CD4-positive, alpha-beta T cell treated with Interleukin-4 for 4 hours (primary cell): Measurements from ENCODE around the gene DPYD.

Experiments used
- DNase-seq: peaks from one replicate; pipeline ENCODE4 v3.0.0-alpha.2; 2020

Gene DPYD

DNA sequence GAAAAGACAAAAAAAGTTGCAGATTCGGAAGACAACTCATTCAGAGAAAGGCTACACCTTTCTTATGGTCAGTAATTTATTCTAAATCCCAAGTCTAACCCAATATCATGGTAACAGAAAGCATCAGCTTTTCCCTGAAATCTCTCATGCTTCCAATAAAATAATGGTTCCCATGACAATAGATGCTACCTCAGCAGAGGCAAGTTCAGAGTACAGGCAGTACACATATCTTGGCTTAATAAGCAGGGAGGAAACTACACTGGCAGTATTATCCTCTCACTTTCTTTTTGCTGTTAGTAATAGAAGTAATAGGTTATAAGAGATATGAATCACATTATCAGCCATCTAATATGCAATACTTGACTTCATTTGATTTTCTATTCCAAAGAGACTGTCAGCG lies 137.1 kb downstream of the DPYD start:
- no peak for DNase-seq

DNA sequence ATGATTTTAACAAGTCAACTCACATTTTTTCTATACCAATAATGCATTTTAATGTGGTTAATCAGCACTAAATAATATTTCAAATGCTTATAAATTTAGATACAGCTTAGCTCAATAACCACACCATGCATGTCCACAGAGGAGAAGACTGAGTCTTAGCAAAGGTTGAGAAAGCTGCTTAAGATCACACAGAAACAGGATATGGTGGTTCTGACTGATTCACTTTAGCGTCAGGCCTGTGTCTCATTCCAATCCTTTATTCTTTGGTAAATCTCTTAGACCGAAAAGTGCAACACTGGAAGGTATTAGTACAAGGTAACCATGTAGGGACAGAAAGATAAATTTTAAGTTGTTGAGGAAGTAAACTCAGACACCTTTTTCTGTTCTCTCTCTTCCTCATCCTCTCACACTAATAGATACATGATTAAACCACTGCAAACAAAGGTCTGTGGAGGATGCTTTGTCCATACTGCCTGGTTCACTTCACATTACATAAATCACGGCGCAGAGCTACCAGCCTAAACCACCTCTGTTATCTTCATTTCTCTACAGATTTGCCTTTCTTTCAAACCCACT lies 139.0 kb downstream of the DPYD start:
- DNase-seq: no peak

DNA sequence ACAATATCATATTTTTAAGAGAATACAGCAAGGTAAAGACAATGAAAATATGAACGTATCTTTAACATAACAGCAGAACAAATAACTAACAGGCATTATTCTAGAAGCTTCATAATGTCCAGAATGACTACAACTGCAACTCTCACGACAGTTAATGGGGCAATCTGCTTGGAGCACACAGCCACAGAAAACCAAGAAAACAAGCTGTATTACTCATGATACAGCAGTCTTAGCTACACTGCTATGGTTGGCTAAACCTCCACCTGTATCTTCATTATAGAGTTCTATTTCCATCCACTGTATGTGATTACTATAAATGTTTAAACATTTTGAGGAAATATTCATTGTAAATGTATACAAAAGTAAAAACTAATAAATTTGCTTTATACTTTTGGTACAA lies 139.9 kb downstream of the DPYD start:
- no peak for DNase-seq

DNA sequence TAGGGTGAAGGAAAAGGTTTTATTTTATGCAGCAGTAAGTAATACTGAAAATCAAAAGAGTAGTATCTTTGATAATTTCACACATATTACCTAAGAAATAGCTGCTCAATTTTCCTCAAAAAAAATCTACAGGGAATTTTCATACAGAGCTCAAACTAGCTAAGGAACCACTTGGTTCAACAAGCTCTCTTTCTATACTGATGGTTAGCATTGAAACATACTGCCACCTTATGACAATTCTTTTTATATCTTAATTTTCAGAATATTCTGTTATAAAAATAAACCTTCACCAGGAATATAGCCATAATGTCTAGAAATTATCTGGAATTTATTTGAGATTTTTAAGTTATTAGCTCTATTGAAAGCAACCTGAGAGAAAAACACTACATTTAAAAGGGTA lies 142.1 kb downstream of the DPYD start:
- no peak for DNase-seq

DNA sequence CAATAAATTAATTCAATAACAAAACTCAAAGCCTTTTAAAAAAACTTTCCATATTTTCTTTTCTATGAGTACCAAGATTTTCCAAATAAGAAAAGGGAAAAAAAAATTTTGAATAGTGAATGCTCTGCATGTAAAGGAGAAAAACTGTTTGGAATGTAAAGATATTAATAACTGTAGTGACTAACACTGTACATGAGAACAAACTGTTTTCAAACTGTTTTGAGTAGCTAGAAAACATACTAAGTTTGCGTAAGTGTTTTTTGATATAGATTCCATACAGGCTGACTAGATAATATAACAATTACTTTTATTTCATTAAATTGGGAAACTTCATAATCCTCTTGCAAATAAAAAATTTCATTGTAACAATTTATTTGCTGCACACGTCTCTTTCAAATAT lies 150.5 kb downstream of the DPYD start:
- DNase-seq: no peak

DNA sequence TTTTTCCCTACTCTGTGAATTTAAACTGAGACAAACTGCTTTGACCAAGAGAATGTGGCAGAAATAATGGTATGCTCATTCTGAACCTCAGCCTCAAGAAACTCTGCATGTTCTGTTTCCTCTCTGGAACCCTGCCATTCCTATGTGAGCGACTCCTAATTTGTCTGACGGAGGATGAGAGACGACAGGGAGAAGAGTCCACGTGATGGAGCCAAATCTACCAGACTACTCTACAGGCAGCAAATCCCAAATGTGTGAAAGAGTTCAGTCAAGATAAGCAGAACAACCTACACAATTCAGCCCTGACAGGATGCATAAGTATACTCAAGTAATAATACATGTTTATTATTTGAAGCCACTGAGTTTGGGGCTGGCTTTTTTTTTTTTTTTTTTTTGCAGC lies 153.5 kb downstream of the DPYD start:
- no peak for DNase-seq

DNA sequence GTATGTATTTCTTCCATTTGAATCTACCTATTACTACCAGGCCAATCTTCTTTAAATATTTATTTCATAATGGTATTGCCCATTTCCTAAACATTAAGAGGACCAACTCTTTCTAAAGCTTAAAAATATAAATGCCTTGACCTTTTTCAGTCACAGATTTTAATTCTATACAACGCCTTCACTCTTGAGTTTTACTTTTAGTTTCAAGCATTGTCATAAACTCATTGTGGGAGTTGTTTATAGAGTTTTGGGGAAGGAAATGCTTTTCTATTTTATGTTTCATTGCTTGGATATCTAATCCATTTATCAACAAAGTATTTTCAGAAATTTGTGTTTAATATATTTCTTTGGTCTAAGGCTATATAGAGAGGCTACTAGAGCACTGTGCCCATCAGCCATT lies 155.8 kb downstream of the DPYD start:
- no peak for DNase-seq

DNA sequence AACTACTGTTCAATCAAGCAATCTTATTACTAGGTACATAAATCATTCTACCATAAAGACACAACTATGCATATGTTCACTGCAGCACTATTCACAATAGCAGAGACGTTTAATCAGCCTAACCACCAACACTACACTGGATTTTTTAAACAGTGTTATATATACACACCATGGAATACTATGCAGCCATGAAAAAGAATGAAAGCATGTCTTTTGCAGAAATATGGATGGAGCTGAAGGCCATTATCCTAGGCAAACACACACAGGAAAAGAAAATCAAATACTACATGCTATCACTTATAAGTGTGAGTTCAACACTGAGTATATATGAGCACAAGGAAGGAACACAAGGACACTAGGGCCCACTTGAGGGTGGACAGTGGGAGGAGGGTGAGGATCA lies 159.2 kb downstream of the DPYD start:
- no peak for DNase-seq

DNA sequence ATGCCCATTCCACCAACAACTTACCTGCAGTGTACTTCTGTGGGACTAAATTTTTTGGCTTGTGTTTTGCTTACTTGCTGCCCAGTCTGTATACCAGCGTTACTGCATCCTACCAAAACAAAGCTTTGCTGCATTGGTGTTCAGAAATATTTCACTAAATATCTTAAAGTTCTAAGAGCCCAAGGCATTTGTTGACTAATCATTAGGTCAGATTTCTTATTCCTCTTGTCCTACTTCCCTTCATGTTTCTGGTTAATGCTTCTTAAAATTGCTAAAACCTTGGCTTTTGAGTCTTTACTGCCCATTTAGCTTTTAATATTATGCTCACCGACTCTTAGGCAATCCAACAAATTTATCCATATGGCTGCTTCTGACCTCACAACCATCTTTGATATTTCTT lies 161.8 kb downstream of the DPYD start:
- DNase-seq: no peak

DNA sequence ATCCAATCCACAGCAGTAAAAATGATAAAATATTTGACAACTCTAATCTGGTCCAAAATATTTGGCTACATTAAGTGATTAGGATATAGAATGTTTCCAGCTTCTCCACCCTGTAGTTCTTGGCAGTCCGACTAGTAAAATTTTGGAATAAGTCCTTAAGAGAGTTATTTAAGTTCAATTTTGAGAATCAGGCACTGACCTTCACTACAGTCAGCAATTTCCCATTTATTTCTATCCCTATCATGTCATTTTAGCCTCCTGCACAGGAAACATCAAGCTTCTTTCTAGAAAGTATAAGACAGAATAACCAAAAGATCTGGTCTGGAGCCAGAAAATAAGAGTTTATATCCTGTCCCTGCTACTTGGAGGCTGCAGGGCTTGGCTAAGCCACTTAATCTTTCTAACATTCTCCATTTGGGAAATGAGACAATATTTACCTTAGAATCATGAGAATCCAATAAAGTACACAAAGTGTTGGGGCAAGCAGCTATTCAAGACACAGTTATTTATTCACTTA lies 162.2 kb downstream of the DPYD start:
- DNase-seq: no peak

DNA sequence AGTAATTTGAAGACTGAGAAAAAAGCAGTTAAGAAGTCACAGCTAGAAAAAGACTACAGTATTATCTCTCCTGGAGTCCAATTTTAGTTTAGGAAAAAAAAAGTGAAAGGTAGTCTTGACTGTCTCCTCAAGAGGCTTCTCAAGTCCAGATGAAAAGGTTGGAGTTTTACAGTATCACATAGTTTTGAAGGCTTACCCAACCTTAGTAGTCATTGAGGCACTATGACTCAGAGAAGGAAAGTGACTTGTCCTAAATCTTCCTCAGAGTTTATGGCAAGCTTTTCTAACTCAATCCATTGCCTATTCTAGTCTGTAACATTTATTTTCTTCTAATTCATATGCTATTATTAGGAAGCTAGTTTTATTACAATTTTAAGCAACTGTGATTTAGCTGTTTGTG lies 174.9 kb downstream of the DPYD start:
- DNase-seq: no peak

DNA sequence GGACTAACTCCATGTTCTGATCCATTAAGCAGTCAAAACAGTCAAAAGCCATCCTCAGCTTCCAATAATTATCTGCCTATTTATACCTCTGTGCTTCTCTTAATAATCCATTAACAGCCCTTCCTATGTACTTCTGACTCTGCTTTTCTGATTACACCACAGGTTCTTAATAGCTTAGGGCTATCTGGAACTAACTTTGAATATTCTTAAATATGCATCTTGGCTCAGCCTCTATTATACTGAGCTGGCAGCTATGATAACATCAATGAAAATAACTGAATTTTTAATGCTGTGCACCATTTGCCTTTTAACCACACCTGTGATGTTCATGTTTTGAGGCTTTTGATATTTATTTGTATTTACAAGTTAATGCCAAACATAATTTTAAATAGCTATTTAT lies 175.9 kb downstream of the DPYD start:
- DNase-seq: no peak

DNA sequence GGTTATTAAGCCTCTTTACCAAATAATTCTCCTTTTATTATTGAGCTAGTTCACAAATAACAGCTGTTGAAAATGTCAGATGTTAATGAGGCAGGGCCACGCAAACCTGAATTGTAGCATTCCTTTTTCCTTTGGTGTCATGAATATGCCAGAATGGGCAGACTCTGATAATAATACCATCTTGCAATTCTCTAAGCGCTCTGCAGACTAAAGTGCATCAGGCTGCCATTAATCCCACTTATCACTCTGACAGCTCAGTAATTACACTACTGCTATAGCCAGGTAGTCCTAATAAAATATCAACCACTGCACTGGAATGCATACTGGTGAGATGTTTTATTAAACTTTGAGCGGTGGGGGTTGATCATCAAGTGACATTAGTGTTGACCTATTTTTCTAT lies 177.7 kb downstream of the DPYD start:
- DNase-seq: no peak

DNA sequence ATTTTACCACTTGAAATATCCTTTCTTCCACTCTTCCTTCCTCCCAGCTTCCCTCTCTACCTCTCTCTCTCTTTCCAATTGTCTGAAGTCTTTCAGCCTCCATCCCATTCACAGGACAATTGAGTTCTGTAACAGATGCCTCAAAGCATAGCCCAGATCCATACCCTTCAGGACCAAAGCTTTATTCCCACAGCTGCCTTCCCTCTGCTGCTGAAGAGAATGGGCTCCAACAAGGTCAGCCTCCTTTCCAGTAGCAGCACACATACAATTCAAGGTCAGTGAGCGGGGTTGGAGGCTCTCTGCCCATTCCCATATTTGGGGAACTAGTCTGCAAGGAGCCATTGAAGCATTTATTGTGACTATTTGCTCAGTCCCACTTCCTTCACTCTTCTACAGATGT lies 179.9 kb downstream of the DPYD start:
- DNase-seq: no peak

DNA sequence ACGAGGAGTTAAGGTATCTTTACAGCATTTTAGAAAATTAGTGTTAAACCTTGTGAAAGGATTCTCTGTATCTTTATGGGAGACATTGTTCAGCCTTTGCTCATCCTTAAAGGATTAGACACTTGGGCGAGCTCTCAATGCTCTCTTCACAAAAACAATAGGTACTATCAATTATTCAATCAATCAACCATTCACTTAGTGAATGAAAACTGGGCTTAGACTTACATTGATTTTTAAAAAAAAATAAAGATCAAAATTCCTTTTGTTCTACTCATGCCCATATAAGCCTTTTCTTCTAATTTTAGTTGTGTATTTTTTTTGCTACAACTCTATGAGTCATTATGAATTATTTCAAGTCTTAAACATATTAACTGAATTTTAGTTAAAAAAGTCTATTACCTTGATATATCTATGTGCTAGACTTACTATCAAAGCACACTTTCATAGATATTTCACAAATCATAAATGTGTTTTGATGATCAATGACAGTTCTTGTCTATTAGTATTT lies 181.2 kb downstream of the DPYD start:
- no peak for DNase-seq

DNA sequence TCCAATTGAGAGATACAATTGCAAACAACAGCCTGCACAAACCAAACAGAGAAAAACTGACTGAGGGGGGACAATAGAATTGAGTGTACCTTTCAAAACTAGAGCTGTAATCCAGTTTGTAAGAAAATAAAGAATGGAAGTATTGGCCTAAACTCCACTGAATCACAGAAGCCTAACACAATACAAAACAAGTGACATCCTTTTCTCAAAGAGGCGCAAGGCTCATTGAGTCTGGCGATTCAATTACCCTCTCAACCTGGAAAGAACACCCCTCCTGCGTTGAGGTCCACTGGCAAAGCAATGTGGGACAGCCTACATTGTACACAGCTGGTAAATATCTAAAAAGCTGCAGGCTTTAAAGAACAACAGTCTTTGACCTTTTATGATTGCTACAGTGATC lies 182.6 kb downstream of the DPYD start:
- DNase-seq: no peak

DNA sequence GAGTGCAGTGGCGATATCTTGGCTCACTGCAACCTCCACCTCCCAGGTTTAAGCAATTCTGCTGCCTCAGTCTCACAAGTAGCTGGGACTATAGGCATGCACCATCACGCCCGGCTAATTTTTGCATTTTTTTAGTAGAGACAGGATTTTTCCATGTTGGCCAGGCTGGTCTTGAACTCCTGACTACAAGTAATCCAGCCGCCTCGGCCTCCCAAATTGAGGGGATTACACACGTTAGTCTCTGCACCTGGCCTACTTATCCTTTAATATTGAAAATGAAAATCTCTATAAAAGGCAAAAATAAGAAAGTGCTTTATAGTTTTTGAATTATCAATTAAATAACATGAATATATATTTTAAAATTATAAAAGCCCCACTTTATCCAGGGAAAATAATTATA lies 190.6 kb downstream of the DPYD start:
- DNase-seq: no peak

DNA sequence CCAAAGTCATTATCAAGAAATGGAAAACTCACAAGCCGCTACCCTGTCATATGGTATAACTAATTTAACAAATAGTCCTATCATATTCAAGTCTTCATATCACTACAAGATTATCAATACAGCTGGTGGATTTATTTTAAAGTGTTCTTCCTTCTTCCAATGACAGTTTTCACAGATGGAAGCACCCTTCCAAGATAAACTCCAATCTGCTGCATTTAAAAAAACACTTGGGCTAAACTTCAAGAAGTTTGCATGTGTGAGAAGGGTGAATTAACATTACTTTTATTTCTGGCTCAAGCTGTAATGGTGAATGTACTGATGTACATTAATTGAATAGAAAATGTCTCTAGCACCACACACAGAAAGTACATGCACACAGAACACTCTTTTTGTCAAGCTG lies 192.4 kb downstream of the DPYD start:
- no peak for DNase-seq

DNA sequence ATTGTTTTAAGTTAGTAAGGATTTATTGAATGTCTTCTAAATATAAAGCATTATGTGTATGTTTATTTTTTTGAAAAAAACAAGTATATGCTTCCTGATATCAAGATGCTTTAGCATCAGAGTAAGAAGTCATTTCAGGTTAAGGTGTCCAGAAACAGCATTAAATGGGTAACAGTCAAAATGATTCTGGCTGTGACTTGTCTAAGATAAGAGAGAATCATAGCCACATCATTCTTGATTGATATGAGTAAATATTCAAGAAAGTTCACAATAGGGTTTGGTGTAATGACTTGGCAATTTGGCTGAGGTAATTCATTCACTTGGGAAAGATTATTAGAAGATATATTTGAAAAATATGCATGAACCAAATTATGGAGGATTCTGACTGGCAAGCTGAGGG lies 193.8 kb downstream of the DPYD start:
- DNase-seq: no peak

DNA sequence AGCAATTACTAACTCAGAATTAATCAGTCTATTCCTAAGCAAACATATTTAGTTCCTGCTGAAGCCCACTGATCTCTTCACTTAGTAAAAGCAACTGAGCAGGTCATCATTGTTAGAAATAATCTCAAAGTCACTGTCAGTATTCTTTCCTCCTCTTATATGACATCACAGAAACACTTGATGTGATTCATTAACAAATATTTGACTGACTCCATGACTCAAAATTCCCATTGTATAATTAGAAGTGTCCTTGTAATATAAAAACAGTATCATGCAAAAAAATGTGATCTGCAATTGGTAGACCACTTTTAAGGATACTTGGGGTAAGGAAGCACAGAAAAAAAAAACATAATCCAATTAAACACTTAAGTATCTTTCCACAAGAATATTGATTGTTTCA lies 194.4 kb downstream of the DPYD start:
- DNase-seq: no peak

DNA sequence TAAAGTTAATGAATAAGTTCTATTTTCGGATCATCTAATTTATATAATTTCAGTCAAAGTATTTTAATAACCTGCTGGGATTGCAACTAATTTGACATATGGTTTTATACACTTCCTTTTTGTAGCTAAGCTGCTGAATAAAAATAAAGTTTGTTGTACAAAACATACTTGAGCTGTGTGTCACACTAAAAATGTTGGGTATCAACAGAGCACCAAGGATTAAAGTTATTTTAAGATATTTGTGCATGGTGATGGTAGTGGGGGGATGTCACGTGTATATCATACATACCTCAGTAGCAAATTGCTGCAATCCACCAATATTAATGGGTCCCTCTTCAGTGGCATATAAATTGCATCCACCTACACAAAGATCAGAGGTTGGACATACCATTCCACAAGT lies 199.6 kb downstream of the DPYD start:
- no peak for DNase-seq

DNA sequence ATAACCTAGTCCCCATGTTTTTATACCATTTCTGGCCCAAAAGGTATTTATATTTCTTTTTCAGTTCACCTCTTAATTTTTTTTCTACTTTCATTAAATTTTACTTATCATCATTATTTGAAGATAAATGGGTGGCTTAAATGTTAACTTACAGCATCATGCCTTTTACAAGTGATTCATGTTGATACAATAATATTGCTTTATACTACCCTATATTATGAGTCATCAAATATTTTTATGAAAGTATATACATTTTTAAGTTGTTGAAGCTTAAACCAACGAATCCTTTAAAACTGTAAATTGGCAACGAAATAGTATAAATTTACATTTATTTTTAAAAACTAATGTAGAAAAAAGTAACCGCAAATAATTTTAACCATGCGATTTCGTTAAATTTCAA lies 207.9 kb downstream of the DPYD start:
- no peak for DNase-seq

DNA sequence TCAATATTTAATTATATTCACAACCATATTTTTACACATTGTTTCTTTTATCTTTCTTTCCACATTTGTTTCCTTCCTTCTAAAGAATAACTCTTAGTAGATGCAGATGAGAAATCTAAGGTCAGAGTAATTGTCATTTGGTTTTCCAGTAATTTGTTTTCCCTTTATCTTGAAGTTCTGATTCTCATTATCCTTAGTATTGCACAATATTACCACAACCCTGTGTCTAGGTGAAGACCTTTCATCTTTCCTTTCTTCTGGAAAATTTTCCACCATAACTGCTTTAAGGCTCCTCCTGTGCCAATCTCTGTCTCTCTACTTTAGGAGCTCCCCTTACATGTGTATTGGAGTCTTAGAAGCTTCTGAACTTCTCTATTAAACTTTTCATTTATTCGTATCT lies 209.0 kb downstream of the DPYD start:
- no peak for DNase-seq

DNA sequence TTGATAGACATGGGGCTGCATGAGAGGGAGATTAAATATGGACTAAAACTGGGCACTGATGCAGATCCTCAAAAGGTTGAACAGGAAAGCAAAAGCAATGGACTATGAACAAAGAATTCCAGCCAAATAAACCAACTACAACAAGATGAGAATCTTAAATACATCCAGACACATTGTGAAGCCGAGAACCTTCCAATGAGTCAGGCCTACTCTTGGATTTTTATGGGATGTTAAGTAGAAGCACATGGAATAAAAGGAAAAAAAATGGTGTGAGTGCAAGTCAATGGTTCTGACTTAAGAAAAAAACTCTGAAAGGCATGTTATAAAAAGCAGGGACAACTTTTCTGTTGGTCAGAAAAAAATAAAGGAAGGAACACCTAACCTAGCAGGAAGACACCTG lies 227.2 kb downstream of the DPYD start:
- DNase-seq: no peak

DNA sequence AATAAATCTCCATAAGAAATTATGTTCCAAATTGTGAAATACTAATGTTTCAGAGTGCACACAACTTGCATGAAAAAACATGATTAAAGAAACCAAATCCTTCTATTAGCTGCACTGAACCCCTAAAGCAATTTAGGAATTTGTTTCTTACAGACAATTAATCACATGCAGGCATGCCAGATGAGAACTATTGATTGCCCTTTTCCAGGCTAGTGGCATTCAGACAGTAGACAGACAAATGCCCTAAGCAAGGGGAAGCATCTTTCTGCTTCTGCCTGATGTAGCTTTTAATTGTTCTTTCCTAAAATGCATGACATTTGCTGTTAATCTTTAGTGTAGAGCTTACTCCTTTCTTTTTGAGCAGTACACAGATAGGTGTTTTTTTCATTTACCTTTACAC lies 229.5 kb downstream of the DPYD start:
- DNase-seq: no peak

DNA sequence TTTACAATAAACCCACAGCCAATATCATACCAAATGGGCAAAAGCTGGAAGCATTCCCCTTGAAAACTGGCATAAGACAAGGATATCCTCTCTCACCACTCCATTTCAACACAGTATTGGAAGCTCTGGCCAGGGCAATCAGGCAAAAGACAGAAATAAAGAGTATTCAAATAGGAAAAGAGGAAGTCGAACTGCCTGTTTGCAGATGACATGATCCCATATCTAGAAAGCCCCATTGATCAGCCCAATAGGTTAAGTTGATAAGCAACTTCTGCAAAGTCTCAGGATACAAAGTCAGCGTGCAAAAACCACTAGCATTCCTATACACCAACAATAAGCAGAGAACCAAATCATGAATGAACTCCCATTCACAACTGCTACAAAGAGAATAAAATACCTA lies 235.5 kb downstream of the DPYD start:
- no peak for DNase-seq
